B cell (primary cell): Measurements from ENCODE around the gene RAD23A. TPM values are rescaled to one million over a fixed set of nuclear protein-coding genes. Genes with fewer than 3 reads are reported as not detected.

ENCODE experiments used
- ATAC-seq: fragments of 200-7000 bp; cut with Tn5 transposase; one replicate; pipeline ENCODE4 v1.10.0; 2021; ENCODE audit warnings: low read depth, mild to moderate bottlenecking, moderate number of reproducible peaks, moderate library complexity
- CTCF ChIA-PET: fragments of 350-600 bp; sonication (Branson Sonifier 250); formaldehyde crosslinking; loops from one replicate; lab custom pipeline; 2021; ENCODE audit warnings: antibody characterized with exemption, inconsistent platforms; lab: Charles Lee
- POLR2A ChIA-PET: fragments of 350-600 bp; sonication (Branson Sonifier 250); formaldehyde crosslinking; loops from one replicate; lab custom pipeline; 2021; ENCODE audit warnings: antibody characterized with exemption; lab: Charles Lee
- DNase-seq: peaks from one replicate; pipeline ENCODE4 v3.0.0; 2013
- H2AFZ ChIP-seq: 2 replicates; pipeline ENCODE4 v1.6.1; 2012; ENCODE audit warnings: mild to moderate bottlenecking, low read depth, low read length; ENCODE audit not compliant: insufficient read depth, poor library complexity, severe bottlenecking
- H3K27ac ChIP-seq, 2 donors: 1 replicate in 1 of 2; 2 replicates in 1 of 2; pipeline ENCODE4 v1.5.1; 2012 to 2013; ENCODE audit warnings: low read length in 2 of 2, mild to moderate bottlenecking in 2 of 2, moderate library complexity in 1 of 2
- H3K27me3 ChIP-seq, 4 experiments: fragments of 200-600 bp in 1 of 4; sonication (generic) in 1 of 4; replicated peaks in 1 of 4; 1 replicate in 2 of 4; 2 replicates in 2 of 4; pipeline versions ENCODE4 v1.6.1 to v1.7.0; 2013 to 2016; ENCODE audit warnings: low read length in 3 of 4, mild to moderate bottlenecking in 2 of 4, mixed read lengths in 1 of 4, moderate library complexity in 1 of 4; ENCODE audit not compliant: insufficient read depth in 4 of 4, control insufficient read depth in 3 of 4; ENCODE audit errors: control extremely low read depth in 1 of 4
- H3K36me3 ChIP-seq, 2 experiments: replicated peaks in 1 of 2; 1 replicate in 1 of 2; 2 replicates in 1 of 2; pipeline versions ENCODE4 v1.6.1 to v1.7.1; 2013; ENCODE audit warnings: low read length in 1 of 2; ENCODE audit not compliant: insufficient read depth in 2 of 2, control insufficient read depth in 1 of 2; ENCODE audit errors: control extremely low read depth in 1 of 2, extremely low read depth in 1 of 2
- H3K4me1 ChIP-seq, 2 donors: fragments of 200-600 bp in 1 of 2; sonication (generic) in 1 of 2; 1 replicate in 1 of 2; 2 replicates in 1 of 2; pipeline versions ENCODE4 v1.5.1 to v1.6.1; 2013 to 2017; ENCODE audit warnings: low read length in 2 of 2; ENCODE audit not compliant: control insufficient read depth in 2 of 2, insufficient read depth in 2 of 2
- H3K4me2 ChIP-seq: replicated peaks from 2 replicates; pipeline ENCODE3; 2012; ENCODE audit warnings: mild to moderate bottlenecking, low read depth, low read length; ENCODE audit not compliant: poor library complexity, severe bottlenecking
- H3K4me3 ChIP-seq, 5 experiments: fragments of 200-600 bp in 1 of 5; sonication (generic) in 1 of 5; 1 replicate in 3 of 5; 2 replicates in 2 of 5; pipeline versions ENCODE4 v1.5.1 to v1.7.0; 2011 to 2016; ENCODE audit warnings: low read length in 4 of 5, mild to moderate bottlenecking in 4 of 5, low read depth in 2 of 5, control low read depth in 1 of 5, moderate library complexity in 1 of 5; ENCODE audit not compliant: insufficient read depth in 1 of 5; ENCODE audit errors: control extremely low read depth in 1 of 5, extremely low read depth in 1 of 5
- H3K79me2 ChIP-seq: fragments of 200-600 bp; sonication (generic); one replicate; pipeline ENCODE4 v1.6.0; 2016; ENCODE audit warnings: low read length; ENCODE audit not compliant: control insufficient read depth, insufficient read depth
- H3K9ac ChIP-seq: fragments of 200-600 bp; sonication (generic); 2 replicates; pipeline ENCODE4 v1.6.1; 2017; ENCODE audit warnings: mild to moderate bottlenecking, low read length, moderate library complexity
- H3K9me3 ChIP-seq, 3 donors: one replicate each; pipeline versions ENCODE4 v1.6.1 to v1.7.1; 2013; ENCODE audit warnings: low read length in 2 of 3; ENCODE audit not compliant: control insufficient read depth in 2 of 3, insufficient read depth in 1 of 3; ENCODE audit errors: control extremely low read depth in 1 of 3
- H4K20me1 ChIP-seq: 2 replicates; pipeline ENCODE4 v1.6.0; 2012; ENCODE audit warnings: mild to moderate bottlenecking, low read length; ENCODE audit not compliant: insufficient read depth, control insufficient read depth, poor library complexity, severe bottlenecking
- H3K27ac Mint-ChIP-seq: one replicate; pipeline ENCODE4 v1.8.0; 2021; ENCODE audit warnings: mixed read lengths
- H3K27me3 Mint-ChIP-seq: one replicate; pipeline ENCODE4 v1.8.0; 2021; ENCODE audit warnings: mixed read lengths
- H3K4me1 Mint-ChIP-seq: one replicate; pipeline ENCODE4 v1.8.0; 2021; ENCODE audit warnings: mixed read lengths
- H3K4me3 Mint-ChIP-seq: one replicate; pipeline ENCODE4 v1.8.0; 2021; ENCODE audit warnings: mixed read lengths
- H3K9me3 Mint-ChIP-seq: one replicate; pipeline ENCODE4 v1.8.0; 2022; ENCODE audit warnings: mixed read lengths; ENCODE audit not compliant: insufficient read depth
- EZH2 ChIP-seq: IDR thresholded peaks from 2 replicates; pipeline ENCODE4 v1.6.1; 2012; ENCODE audit warnings: borderline replicate concordance, low read depth, mild to moderate bottlenecking, moderate library complexity, low read length; ENCODE audit not compliant: insufficient read depth, poor library complexity, severe bottlenecking
- WGBS: methylation state at CpG from one replicate; pipeline ENCODE4 v1.1.5; 2013; ENCODE audit warnings: missing lambda C conversion rate; ENCODE audit not compliant: insufficient coverage; 5-methylcytosine and 5-hydroxymethylcytosine counted together
- intact Hi-C: fragments of 100-400 bp; cut with micrococcal nuclease; formaldehyde crosslinking; loops from one replicate; pipeline ENCODE4 v1.10.0; 2022
- polyA plus RNA-seq: library from polyadenylated mRNA; depleted of rRNA; stranded (reverse); fragments of >200 nt; gene quantifications from 2 replicates; pipeline ENCODE4 v1.2.3, GENCODE V29; 2012
- total RNA-seq, 2 donors: library from RNA; stranded (reverse); fragments of 120-200 nt in 1 of 2; gene quantifications; 1 replicate in 1 of 2; 2 replicates in 1 of 2; pipeline versions ENCODE4 v1.2.3 to v1.2.4, GENCODE V29; 2013 to 2022
- TF ChIP-seq, protein P1 (sequence below): fragments of 200-600 bp; IDR thresholded peaks from one replicate; pipeline ENCODE4 v1.8.0; 2022; ENCODE audit warnings: antibody characterized with exemption, mild to moderate bottlenecking

Gene RAD23A
- total and polyA plus RNA-seq, 2 donors (not counting 1 experiment from before 2014, with no cell fraction given), result 100 to 106 TPM

- CTCF ChIA-PET, result interaction anchor here (1.4 kb wide), 1 partner anchor 124 kb away, joined by 5 read pairs; no protein-coding TSS in a partner anchor
- Mint-ChIP-seq H3K4me3 (no peak overlapping the region), H3K27me3 (peaks cover 3% of the 10 kb centered on the region)
Observed at GRCh38 chr19:12970070-12970820, 24.6 kb downstream of the RAD23A start.

More at GRCh38 chr19:12970070-12970820, 24.6 kb downstream of the RAD23A start:
- WGBS, result 91% methylated on average over 7 of the region's 7 CpGs
- POLR2A ChIA-PET, result no interaction called here
- Histone ChIP-seq H3K79me2 (no peaks in the 10 kb centered on the region), H3K9ac (no peak overlapping the region), H3K27ac (no peak overlapping the region), H2AFZ (no peak overlapping the region), H3K9me3 (no peaks in the 10 kb centered on the region), H4K20me1 (no peaks in the 10 kb centered on the region), H3K4me3 (no peak overlapping the region), H3K27me3 (peaks cover 0 to 6% (median 1%) of the 10 kb centered on the region in 4 experiments), H3K36me3 (no peaks in the 10 kb centered on the region), H3K4me2 (no peak overlapping the region), H3K4me1 (peaks cover under 1 to 6% of the 10 kb centered on the region in 2 donors)
- H3K27ac Mint-ChIP-seq, result no peak overlapping the region
- peaks cover 2% of the 10 kb centered on the region for H3K4me1 Mint-ChIP-seq
- intact Hi-C loops, result loop anchor here (10.0 kb wide), 1 partner anchor 225 kb away; no protein-coding TSS in a partner anchor
- no peak for ATAC-seq
- TF ChIP-seq EZH2, result no peak
- TF ChIP-seq, protein P1, sequence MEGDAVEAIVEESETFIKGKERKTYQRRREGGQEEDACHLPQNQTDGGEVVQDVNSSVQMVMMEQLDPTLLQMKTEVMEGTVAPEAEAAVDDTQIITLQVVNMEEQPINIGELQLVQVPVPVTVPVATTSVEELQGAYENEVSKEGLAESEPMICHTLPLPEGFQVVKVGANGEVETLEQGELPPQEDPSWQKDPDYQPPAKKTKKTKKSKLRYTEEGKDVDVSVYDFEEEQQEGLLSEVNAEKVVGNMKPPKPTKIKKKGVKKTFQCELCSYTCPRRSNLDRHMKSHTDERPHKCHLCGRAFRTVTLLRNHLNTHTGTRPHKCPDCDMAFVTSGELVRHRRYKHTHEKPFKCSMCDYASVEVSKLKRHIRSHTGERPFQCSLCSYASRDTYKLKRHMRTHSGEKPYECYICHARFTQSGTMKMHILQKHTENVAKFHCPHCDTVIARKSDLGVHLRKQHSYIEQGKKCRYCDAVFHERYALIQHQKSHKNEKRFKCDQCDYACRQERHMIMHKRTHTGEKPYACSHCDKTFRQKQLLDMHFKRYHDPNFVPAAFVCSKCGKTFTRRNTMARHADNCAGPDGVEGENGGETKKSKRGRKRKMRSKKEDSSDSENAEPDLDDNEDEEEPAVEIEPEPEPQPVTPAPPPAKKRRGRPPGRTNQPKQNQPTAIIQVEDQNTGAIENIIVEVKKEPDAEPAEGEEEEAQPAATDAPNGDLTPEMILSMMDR, result no peak
- DNase-seq, result no peak
- no peaks in the 10 kb centered on the region for H3K9me3 Mint-ChIP-seq
